Bronchial epithelial cell (primary cell): ENCODE results near the gene LMOD2. TPM values are rescaled to one million over a fixed set of nuclear protein-coding genes. Genes with fewer than 3 reads are reported as not detected.
A peak's percentile ranks its signal among the peaks of the same experiment; 100 is the strongest.

Experiments used
- DNase-seq: peaks from one replicate; pipeline ENCODE4 v3.0.0-alpha.2; 2010; ENCODE audit warnings: low read depth
- FAIRE-seq: peaks from 2 replicates; lab custom pipeline; 2011; peaks lifted over from hg19 to GRCh38; lab: Jason Lieb, UNC
- H3K27me3 ChIP-seq: 2 replicates; pipeline ENCODE4 v1.5.1; 2011; ENCODE audit warnings: low read length; ENCODE audit not compliant: control insufficient read depth, insufficient read depth
- H3K36me3 ChIP-seq: 2 replicates; pipeline ENCODE4 v1.5.1; 2011; ENCODE audit warnings: low read length; ENCODE audit not compliant: control insufficient read depth, insufficient read depth
- H3K4me3 ChIP-seq: 2 replicates; pipeline ENCODE4 v1.5.1; 2011; ENCODE audit warnings: mild to moderate bottlenecking, low read depth, low read length, control low read depth
- total RNA-seq: library from RNA; depleted of rRNA; stranded (reverse); fragments of >200 nt; gene quantifications from 2 replicates; pipeline ENCODE4 v1.2.1, GENCODE V29; 2014
- TF ChIP-seq, protein P1 (sequence below): IDR thresholded peaks from 2 replicates; pipeline ENCODE4 v1.5.1; 2011; ENCODE audit warnings: mild to moderate bottlenecking, moderate library complexity, low read length, control low read depth, inconsistent platforms; ENCODE audit not compliant: insufficient read depth, severe bottlenecking

Gene LMOD2
- total RNA-seq, 1 donor from 2014 or later = not detected

DNA sequence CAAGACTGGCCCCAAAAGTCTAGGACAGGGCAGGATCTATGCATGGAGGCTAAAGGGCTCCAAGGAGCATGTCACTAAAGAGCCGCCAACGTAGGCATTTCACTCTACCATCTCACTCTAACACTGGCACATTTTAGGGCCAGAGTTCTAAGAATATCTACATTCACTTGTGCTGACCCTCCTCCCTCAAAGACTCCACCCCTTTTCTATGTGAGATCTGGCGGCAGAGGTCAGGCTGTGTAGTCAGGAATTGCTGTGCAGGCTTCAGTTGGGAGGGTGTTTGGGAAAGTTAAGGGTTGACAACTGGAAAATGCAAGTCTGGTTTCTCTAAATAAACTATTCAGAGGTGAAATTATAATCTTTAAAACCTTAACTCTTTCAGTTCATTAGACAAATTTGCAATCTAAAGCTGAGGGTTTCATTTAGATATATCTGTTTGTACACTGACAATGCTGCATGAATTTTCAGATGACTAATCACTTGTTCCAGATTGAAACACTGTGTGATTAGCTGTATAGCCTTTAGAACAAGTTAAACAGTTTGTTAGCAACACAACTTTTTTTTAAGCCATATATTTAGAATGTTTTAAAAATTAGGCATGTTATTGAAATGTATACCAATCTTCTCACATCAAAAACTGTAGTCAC is 18.2 kb downstream of the LMOD2 start:
- Histone ChIP-seq H3K4me3 (no peak overlapping the region), H3K27me3 (no peaks in the 10 kb centered on the region), H3K36me3 (no peaks in the 10 kb centered on the region)
- FAIRE-seq = no peak
- DNase-seq = peak; percentile 54
- TF ChIP-seq, protein P1, sequence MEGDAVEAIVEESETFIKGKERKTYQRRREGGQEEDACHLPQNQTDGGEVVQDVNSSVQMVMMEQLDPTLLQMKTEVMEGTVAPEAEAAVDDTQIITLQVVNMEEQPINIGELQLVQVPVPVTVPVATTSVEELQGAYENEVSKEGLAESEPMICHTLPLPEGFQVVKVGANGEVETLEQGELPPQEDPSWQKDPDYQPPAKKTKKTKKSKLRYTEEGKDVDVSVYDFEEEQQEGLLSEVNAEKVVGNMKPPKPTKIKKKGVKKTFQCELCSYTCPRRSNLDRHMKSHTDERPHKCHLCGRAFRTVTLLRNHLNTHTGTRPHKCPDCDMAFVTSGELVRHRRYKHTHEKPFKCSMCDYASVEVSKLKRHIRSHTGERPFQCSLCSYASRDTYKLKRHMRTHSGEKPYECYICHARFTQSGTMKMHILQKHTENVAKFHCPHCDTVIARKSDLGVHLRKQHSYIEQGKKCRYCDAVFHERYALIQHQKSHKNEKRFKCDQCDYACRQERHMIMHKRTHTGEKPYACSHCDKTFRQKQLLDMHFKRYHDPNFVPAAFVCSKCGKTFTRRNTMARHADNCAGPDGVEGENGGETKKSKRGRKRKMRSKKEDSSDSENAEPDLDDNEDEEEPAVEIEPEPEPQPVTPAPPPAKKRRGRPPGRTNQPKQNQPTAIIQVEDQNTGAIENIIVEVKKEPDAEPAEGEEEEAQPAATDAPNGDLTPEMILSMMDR = no peak

DNA sequence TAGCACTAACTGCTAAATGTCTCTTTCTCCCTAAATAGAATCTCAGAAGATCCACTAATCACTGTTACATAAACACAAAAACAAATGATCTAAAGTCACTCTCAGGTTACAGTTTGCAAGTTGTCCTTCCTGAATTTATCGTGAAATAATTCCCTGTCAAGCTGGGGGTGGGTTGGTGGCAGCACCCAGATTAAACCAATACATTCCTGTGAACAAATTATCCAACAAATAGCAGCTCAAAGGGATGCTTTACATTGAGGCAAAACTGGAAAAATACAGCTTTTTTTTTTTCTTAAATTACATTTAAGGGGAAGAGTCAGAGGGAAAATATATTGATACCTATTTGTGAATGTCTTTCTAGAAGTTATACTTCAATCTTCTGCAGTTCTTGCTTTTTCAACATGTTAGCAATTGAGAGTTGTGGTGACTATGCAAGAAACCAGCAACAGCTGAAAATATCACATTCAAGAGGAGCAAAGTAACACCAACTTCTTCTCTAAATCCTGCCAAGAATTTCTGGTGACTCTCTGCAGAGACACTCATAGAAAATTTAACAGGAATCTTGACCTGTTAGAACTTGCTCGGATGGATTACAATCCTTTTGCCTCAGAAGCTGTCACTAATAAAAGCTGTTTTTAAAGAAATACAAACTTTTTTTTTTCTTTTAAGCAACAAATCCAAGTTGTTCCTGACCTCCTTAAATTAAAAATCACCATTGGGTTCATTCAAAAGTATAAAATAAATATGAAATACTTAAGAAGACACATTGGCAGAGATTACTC is 18.9 kb downstream of the LMOD2 start:
- Histone ChIP-seq H3K27me3 (no peaks in the 10 kb centered on the region), H3K4me3 (no peak overlapping the region), H3K36me3 (no peaks in the 10 kb centered on the region)
- DNase-seq (peak; percentile 94), FAIRE-seq (no peak)
- TF ChIP-seq, protein P1 = no peak

DNA sequence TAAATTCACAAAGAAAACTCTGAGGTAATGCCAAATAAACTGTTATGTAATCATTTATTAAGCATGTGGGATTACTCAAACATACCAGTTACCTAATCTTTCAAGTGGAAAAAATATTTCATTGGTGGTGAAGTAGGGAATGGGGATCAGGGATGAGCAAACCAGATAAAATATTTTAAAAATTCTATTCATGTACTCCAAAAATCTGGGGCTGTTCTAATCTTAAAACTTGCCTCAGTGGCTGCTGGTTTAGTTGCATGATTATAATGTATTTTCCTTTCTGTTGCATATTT is 19.5 kb downstream of the LMOD2 start:
- no peak overlapping the region for H3K4me3 ChIP-seq
- H3K36me3 ChIP-seq = no peaks in the 10 kb centered on the region
- H3K27me3 ChIP-seq = no peaks in the 10 kb centered on the region
- FAIRE-seq (no peak), DNase-seq (peak; percentile 85)
- TF ChIP-seq, protein P1 = no peak

DNA sequence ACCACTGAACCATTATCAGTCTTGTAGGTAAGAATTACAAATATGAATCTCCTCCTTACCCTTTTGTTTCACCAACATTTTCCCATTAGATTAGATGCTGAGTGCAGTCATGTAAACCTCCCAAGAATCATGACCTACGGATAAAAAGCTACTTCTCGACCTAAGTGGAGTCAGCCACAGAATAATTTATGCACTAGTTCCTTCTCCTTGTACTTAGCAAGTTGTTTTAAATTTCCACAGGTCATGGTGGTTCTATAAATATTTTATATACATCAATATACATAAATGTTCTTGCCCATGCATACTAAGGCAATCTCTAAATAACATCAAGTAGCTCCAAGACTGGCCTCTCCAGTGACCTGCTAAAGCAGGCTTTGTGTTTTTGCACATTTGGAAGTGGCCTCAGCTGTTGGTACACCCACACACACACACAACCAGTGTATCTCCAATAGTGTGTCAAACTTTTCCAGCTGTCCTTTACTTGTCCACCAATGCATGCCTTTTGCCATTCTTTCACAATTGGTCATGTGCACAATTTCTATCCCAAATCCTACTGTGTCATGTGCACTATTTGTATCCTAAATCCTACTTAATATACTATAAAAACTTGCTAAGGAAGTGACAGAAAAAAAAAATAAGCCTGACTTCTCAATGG is 21.5 kb downstream of the LMOD2 start:
- Histone ChIP-seq H3K27me3 (no peaks in the 10 kb centered on the region), H3K36me3 (peaks cover 2% of the 10 kb centered on the region), H3K4me3 (no peak overlapping the region)
- FAIRE-seq = no peak
- TF ChIP-seq, protein P1 = no peak
- DNase-seq = no peak

DNA sequence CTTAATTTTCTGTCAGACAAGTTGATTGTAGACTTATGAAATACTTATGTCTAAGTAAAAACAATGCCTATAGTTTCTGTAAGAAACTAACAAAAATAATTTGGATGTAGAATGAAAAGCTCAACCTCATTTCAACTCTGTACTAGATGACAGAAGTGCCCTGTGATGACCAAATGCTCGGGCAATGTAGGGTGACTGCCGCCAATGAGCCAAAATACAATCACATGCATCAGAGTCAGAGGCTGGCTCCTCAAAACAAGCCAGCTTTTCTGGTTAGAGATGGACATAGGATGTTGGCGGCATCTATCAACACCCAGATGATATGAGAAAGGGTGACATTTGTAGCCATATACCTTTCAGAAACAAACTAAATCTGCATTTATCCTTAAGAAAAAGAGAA is 23.9 kb downstream of the LMOD2 start:
- Histone ChIP-seq H3K4me3 (no peak overlapping the region), H3K27me3 (no peaks in the 10 kb centered on the region), H3K36me3 (peaks cover 2% of the 10 kb centered on the region)
- FAIRE-seq = no peak
- TF ChIP-seq, protein P1 = no peak
- no peak for DNase-seq
